Hematopoietic multipotent progenitor cell treated with erythropoietin and hydrocortisone succinate and interleukin-3 and kit ligand, for 8 days (in vitro differentiated cells): ENCODE results near the gene LCN2.
"Not testable (repeated sequence)": the region's sequence is repeated elsewhere in the genome, so short reads cannot be mapped to it uniquely, and the experiment has no call there.

ENCODE experiments used
- DNase-seq: peaks from one replicate; pipeline ENCODE4 v3.0.0-alpha.2; 2015

The LCN2 gene

GRCh38 chr9:128128836-128129590, 20.2 kb upstream of the LCN2 start:
- DNase-seq = no peak

GRCh38 chr9:128129976-128130590, 19.2 kb upstream of the LCN2 start:
- not testable (repeated sequence) for DNase-seq

- DNase-seq = not testable (repeated sequence)
These were observed 18.6 kb upstream of the LCN2 start for GRCh38 chr9:128130651-128131050.

GRCh38 chr9:128131346-128131745, 17.9 kb upstream of the LCN2 start:
- DNase-seq = not testable (repeated sequence)

- not testable (repeated sequence) for DNase-seq
These were observed 17.1 kb upstream of the LCN2 start for GRCh38 chr9:128132139-128132538.

- DNase-seq = not testable (repeated sequence)
These were observed 13.7 kb upstream of the LCN2 start for GRCh38 chr9:128135561-128135960.

- no peak for DNase-seq
These were observed 12.1 kb upstream of the LCN2 start for GRCh38 chr9:128136816-128137793.

GRCh38 chr9:128138001-128138400, 11.3 kb upstream of the LCN2 start:
- DNase-seq = no peak

- DNase-seq = no peak
These were observed 9.6 kb upstream of the LCN2 start for GRCh38 chr9:128139621-128140020.

- no peak for DNase-seq
These were observed 7.6 kb upstream of the LCN2 start for GRCh38 chr9:128141604-128142003.

- peak; percentile 44 for DNase-seq
These were observed 7.2 kb upstream of the LCN2 start for GRCh38 chr9:128142061-128142460.

GRCh38 chr9:128142596-128142995, 6.7 kb upstream of the LCN2 start:
- DNase-seq = no peak

- peak; percentile 33 for DNase-seq
These were observed 5.6 kb upstream of the LCN2 start for GRCh38 chr9:128143525-128144238.

- DNase-seq = no peak
These were observed 4.7 kb upstream of the LCN2 start for GRCh38 chr9:128144239-128145181.

GRCh38 chr9:128145536-128145935, 3.7 kb upstream of the LCN2 start:
- DNase-seq = no peak

- no peak for DNase-seq
These were observed 3.3 kb upstream of the LCN2 start for GRCh38 chr9:128145951-128146351.

GRCh38 chr9:128146591-128147120, 2.6 kb upstream of the LCN2 start:
- DNase-seq = no peak

GRCh38 chr9:128148509-128149000, 698 bp upstream of the LCN2 start:
- no peak for DNase-seq

GRCh38 chr9:128149951-128150593, 819 bp downstream of the LCN2 start:
- DNase-seq = peak; percentile 88

GRCh38 chr9:128150594-128151308, 1.5 kb downstream of the LCN2 start:
- DNase-seq = peak; percentile 78
